GM12892 (cell line): ENCODE measurements around the gene DUS1L.

Source experiments
- DNase-seq: peaks from one replicate; pipeline ENCODE4 v3.0.0; 2011; ENCODE audit not compliant: insufficient read length
- FAIRE-seq: peaks from 2 replicates; lab custom pipeline; 2011; peaks lifted over from hg19 to GRCh38; lab: Jason Lieb, UNC
- POLR2A ChIP-seq: IDR thresholded peaks from 2 replicates; pipeline ENCODE4 v1.6.1; 2011; ENCODE audit warnings: low read depth, low read length, control low read depth
- POLR2AphosphoS5 ChIP-seq: IDR thresholded peaks from 2 replicates; pipeline ENCODE4 v1.6.1; 2011; ENCODE audit warnings: low read depth, low read length, control low read depth
- TAF1 ChIP-seq: IDR thresholded peaks from 2 replicates; pipeline ENCODE4 v1.6.1; 2011; ENCODE audit warnings: low read depth, mild to moderate bottlenecking, control low read depth, low read length, borderline replicate concordance

DUS1L gene

GRCh38 chr17:82061047-82061925 is 4.3 kb downstream of the DUS1L start:
- TF ChIP-seq POLR2AphosphoS5: no peak
- TF ChIP-seq POLR2A: peak; percentile 13; the same call in 1 of the 2 replicates
- no peak for TF ChIP-seq TAF1
- no peak for DNase-seq
- FAIRE-seq: no peak

DNA sequence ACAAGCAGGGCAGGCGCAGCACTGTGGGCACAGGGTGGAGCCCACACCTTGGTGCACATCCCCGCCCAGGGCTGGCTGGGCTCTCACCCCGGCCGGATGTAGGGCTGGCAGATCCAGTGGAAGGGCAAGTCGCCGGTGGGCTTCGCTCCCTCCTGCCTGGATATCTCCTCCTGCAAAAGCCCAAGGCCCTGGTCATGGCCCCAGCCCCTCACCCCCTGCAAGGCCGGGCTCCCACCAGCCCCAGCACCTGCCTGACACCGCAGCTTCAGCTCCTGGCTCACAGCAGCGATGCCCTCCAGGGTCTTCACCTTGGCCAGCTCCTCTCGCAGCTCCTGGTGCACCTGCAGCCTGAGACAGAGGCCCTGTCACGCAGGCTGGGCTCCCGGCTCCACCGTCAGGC is 5.0 kb downstream of the DUS1L start:
- no peak for FAIRE-seq

GRCh38 chr17:82060001-82060380 is 5.6 kb downstream of the DUS1L start:
- DNase-seq: no peak
- no peak for FAIRE-seq
- no peak for TF ChIP-seq TAF1
- TF ChIP-seq POLR2A: no peak
- no peak for TF ChIP-seq POLR2AphosphoS5

More for the DNA sequence above, 5.0 kb downstream of the DUS1L start:
- DNase-seq: no peak
- TF ChIP-seq TAF1 (no peak), POLR2AphosphoS5 (no peak), POLR2A (no peak; the same call in 1 of the 2 replicates)

DNA sequence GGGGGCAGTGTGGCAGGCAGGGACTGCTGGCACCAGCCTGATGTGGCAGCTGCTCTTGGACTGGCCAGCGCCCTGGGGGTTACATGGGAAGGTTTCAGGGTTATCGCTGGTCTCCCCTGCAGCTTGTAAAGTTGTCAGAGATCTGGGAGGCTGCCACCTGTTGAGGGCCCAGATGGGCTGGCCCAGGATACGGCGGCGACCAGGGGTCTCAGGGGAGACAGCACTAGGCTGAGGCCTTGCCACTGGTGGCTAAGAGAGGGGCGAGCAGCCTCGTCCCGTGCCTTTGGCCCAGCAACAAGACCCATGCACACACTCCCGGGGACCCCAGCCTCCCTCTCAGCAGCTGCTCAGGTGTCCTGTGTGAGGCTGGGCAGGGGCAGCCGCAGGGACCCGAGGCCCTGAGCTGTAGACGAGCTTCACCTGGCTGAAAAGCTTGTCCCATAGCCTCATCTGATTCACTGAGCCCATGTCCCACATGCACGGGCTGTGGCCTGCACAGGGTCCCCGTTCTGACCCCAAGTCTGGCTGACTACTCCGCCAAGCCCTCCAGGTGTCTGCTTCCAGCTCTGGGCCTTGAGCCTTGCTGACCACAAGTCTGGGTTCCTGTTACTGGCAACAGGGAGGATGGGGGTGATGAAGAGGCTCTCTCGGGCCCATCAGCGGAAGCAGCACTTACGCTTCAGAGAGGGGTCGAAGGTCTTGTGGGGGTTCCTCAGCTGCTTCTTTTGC is 6.2 kb downstream of the DUS1L start:
- DNase-seq (no peak), FAIRE-seq (no peak)
- TF ChIP-seq POLR2A: 0 out of 2 replicates have a peak, but pooled peaks have one; percentile 12
- TF ChIP-seq TAF1: no peak

DNA sequence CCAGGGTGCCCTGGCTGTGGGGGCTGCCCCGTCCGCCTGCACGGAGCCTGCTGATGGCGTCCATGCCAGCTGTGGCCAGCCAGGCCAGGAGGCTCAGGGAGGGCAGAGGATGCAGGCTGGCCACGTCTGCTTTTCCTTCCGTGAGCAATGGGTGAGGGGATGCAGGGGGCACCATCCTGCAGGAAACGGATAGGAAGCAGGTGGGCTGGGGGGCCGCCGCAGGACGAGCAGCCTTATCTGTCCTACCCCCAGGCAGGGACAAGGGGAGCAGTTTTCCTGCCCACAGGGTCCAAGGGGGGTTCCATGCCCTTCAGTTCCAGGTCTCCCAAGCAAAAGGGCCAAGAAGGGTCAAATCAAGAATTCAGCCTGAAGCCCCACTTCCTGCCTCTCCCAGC is 6.8 kb downstream of the DUS1L start:
- FAIRE-seq (no peak), DNase-seq (no peak)
- peak; percentile 17; the same call in 1 of the 2 replicates for TF ChIP-seq POLR2A
- no peak for TF ChIP-seq POLR2AphosphoS5
- no peak for TF ChIP-seq TAF1

DNA sequence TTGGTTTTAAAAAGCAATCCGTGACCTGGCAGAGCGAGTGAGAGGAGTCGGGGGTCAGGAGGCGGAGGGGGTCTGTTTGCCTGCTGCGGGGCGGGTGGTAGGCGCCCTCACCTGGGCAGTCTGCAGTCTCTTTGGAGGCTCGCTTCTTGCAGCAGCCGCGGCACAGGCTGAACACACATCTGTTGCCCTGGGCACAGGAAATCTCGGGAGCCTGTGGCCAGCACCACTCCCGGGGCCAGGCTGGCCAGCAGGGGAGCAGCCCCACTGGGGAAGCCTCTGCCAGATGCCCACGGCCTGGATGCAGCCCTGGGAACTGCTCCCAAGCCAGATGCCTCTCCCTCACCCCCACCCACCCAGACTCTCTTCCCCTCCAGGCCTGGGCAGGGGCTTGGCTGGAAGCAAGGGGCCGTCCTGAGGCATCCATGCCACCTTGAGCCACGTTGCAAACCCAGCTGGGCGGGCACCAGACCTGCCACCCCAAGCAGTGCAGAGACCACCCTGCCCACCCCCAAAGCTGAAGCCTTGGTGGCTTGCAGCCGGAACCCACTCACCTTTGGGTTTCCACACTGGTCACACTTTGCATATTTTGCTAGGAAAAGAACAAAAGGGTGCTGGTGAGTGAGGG is 7.3 kb downstream of the DUS1L start:
- FAIRE-seq (no peak), DNase-seq (no peak)
- TF ChIP-seq TAF1: no peak

GRCh38 chr17:82056729-82057621 is 8.6 kb downstream of the DUS1L start:
- peak; percentile 26; the same call in 1 of the 2 replicates for TF ChIP-seq POLR2AphosphoS5
- no peak for TF ChIP-seq TAF1
- DNase-seq (no peak), FAIRE-seq (no peak)

DNA sequence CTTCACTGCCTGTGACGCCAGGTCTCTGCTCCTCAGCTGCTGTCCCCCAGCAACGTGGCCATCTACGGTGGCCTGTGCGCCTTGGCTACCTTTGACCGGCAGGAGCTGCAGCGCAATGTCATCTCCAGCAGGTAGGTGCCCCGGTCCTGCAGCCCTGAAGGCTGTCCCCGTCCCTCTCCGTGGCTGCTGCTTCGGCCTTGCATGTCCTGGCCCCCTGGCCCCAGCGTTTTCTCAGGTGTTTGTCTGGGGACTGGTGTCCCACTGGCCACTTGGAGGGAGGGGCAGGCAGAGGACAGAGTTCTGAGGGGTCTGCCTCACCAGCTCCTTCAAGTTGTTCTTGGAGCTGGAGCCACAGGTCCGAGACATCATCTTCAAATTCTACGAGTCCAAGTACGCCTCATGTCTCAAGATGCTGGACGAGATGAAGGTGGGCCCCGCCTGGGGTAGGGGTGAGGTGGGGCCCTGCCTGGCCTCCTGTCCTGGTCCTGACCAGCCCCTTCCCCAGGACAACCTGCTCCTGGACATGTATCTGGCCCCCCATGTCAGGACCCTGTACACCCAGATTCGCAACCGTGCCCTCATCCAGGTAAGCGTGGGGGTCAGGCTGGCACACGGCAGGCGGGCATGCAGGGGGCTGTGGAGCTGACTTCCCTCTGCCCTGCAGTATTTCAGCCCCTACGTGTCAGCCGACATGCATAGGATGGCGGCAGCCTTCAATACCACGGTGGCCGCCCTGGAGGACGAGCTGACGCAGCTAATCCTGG is 9.5 kb downstream of the DUS1L start:
- TF ChIP-seq POLR2AphosphoS5: no peak
- peak; percentile 45; the same call in 1 of the 2 replicates for TF ChIP-seq POLR2A
- FAIRE-seq (no peak), DNase-seq (no peak)

DNA sequence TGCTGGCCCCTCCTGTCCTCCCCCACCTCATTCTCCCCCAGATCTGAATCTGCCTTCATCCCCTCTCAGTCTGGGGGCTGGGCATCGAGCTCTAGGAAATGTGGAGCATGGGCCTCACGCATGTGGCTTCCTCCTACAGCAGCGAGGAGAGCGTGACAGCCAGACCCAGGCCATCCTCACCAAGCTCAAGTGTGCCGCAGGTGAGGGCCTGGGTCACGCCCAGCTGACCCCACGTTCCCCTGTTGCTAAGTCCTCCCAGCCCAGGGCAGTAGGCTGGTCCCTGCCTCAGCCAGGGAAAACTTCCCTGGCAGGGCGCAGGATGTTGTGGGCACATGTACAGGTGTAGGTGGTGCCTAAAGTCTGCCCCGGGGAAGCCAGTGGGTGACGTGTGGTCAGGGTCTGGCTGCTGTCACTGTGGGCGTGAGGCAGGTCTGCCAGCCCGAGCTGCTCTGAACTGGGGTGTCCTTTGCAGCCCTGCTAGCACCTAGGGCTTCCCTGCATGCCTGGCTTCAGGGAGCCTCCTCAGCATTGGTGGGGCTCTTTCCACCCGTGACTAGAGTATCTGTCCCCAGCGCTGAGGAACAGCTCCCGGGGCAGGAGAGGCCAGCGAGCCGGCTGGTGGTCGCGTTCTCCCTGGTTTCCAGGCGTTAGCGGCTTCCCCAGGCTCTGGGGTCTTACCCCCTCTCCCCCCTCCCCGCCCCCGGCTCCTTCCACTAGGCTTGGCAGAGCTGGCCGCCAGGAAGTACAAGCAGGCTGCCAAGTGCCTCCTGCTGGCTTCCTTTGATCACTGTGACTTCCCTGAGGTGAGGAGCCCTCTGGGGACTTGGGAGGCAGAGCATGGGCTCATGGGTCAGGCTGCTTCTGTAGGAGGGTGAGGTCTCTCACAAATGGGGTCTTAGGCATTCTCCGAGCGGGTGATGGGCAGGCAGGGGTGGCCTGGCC is 10.3 kb downstream of the DUS1L start:
- TF ChIP-seq POLR2A: no peak; the same call in 1 of the 2 replicates
- TF ChIP-seq TAF1: no peak
- TF ChIP-seq POLR2AphosphoS5: no peak; the same call in none of the 2 replicates
- FAIRE-seq: no peak
- DNase-seq: no peak
